SJSA1 (cell line): ENCODE data around the gene CTU2. TPM values are rescaled to one million over a fixed set of nuclear protein-coding genes. Genes with fewer than 3 reads are reported as not detected.

Experiments
- DNase-seq, 2 experiments: peaks; one replicate each; pipeline ENCODE4 v3.0.0-alpha.2; 2015 to 2020; ENCODE audit warnings: low spot score in 2 of 2, low read depth in 1 of 2
- H3K27ac ChIP-seq: fragments of 250-450 bp; sonication (Bioruptor Pico); 2 replicates; pipeline ENCODE4 v1.5.1; 2020; ENCODE audit warnings: mild to moderate bottlenecking, moderate library complexity
- H3K27me3 ChIP-seq: fragments of 250-450 bp; sonication (Bioruptor Pico); replicated peaks from 2 replicates; pipeline ENCODE4 v1.5.1; 2020; ENCODE audit warnings: mild to moderate bottlenecking, moderate library complexity
- H3K36me3 ChIP-seq: fragments of 250-450 bp; sonication (Bioruptor Pico); 2 replicates; pipeline ENCODE4 v1.5.1; 2020; ENCODE audit warnings: mild to moderate bottlenecking
- H3K4me1 ChIP-seq: fragments of 250-450 bp; sonication (Bioruptor Pico); replicated peaks from 2 replicates; pipeline ENCODE4 v1.6.1; 2021; ENCODE audit warnings: mild to moderate bottlenecking
- H3K4me3 ChIP-seq: fragments of 250-450 bp; sonication (Bioruptor Pico); 2 replicates; pipeline ENCODE4 v1.5.1; 2020; ENCODE audit warnings: mild to moderate bottlenecking
- H3K9me3 ChIP-seq: fragments of 250-450 bp; sonication (Bioruptor Pico); replicated peaks from 2 replicates; pipeline ENCODE4 v1.5.1; 2020; ENCODE audit warnings: mild to moderate bottlenecking
- total RNA-seq: library from RNA; depleted of rRNA; stranded (reverse); fragments of >200 nt; shearing (Covaris generic); gene quantifications from 2 replicates; pipeline ENCODE4 v1.2.3, GENCODE V29; 2014

The CTU2 gene
- total RNA-seq, 1 experiment from 2014 or later = 17.9 TPM

GRCh38 chr16:88719267-88719932 lies 13.1 kb downstream of the CTU2 start:
- no peak for DNase-seq
- H3K27me3 ChIP-seq = no peaks in the 10 kb centered on the region
- no peaks in the 10 kb centered on the region for H3K9me3 ChIP-seq
- peaks cover 98% of the 10 kb centered on the region for H3K36me3 ChIP-seq
- no peak overlapping the region for H3K27ac ChIP-seq
- H3K4me1 ChIP-seq = no peaks in the 10 kb centered on the region
- no peak overlapping the region for H3K4me3 ChIP-seq

GRCh38 chr16:88719933-88720296 lies 13.6 kb downstream of the CTU2 start:
- H3K36me3 ChIP-seq = peaks cover 98% of the 10 kb centered on the region
- H3K4me1 ChIP-seq = no peaks in the 10 kb centered on the region
- H3K4me3 ChIP-seq = no peak overlapping the region
- H3K9me3 ChIP-seq = no peaks in the 10 kb centered on the region
- H3K27me3 ChIP-seq = no peaks in the 10 kb centered on the region
- no peak for DNase-seq
- no peak overlapping the region for H3K27ac ChIP-seq

GRCh38 chr16:88720396-88720970 lies 14.2 kb downstream of the CTU2 start:
- no peaks in the 10 kb centered on the region for H3K9me3 ChIP-seq
- no peak overlapping the region for H3K27ac ChIP-seq
- peaks cover 98% of the 10 kb centered on the region for H3K36me3 ChIP-seq
- H3K4me3 ChIP-seq = no peak overlapping the region
- H3K4me1 ChIP-seq = no peaks in the 10 kb centered on the region
- DNase-seq = no peak
- H3K27me3 ChIP-seq = no peaks in the 10 kb centered on the region

- no peak for DNase-seq
- Histone ChIP-seq H3K27me3 (no peaks in the 10 kb centered on the region), H3K4me3 (no peak overlapping the region), H3K9me3 (no peaks in the 10 kb centered on the region), H3K27ac (no peak overlapping the region), H3K36me3 (peaks cover 98% of the 10 kb centered on the region), H3K4me1 (no peaks in the 10 kb centered on the region)
Measured at GRCh38 chr16:88721236-88721635, 14.9 kb downstream of the CTU2 start.

GRCh38 chr16:88721815-88722755 lies 15.8 kb downstream of the CTU2 start:
- Histone ChIP-seq H3K9me3 (no peaks in the 10 kb centered on the region), H3K4me3 (no peak overlapping the region), H3K36me3 (peaks cover 98% of the 10 kb centered on the region), H3K4me1 (no peaks in the 10 kb centered on the region), H3K27me3 (no peaks in the 10 kb centered on the region), H3K27ac (no peak overlapping the region)
- DNase-seq = no peak

- H3K36me3 ChIP-seq = peaks cover 98% of the 10 kb centered on the region
Measured at GRCh38 chr16:88722784-88723506, 16.6 kb downstream of the CTU2 start.

GRCh38 chr16:88723507-88723887 lies 17.2 kb downstream of the CTU2 start:
- Histone ChIP-seq H3K27me3 (no peaks in the 10 kb centered on the region), H3K27ac (no peak overlapping the region), H3K4me3 (no peak overlapping the region), H3K36me3 (peaks cover 94% of the 10 kb centered on the region), H3K9me3 (no peaks in the 10 kb centered on the region), H3K4me1 (no peaks in the 10 kb centered on the region)
- no peak for DNase-seq

More at GRCh38 chr16:88722784-88723506, 16.6 kb downstream of the CTU2 start:
- Histone ChIP-seq H3K27ac (no peak overlapping the region), H3K27me3 (no peaks in the 10 kb centered on the region), H3K4me3 (no peak overlapping the region), H3K9me3 (no peaks in the 10 kb centered on the region), H3K4me1 (no peaks in the 10 kb centered on the region)
- DNase-seq = no peak

GRCh38 chr16:88723911-88724310 lies 17.6 kb downstream of the CTU2 start:
- no peaks in the 10 kb centered on the region for H3K27me3 ChIP-seq
- no peak overlapping the region for H3K27ac ChIP-seq
- H3K36me3 ChIP-seq = peaks cover 90% of the 10 kb centered on the region
- H3K9me3 ChIP-seq = no peaks in the 10 kb centered on the region
- no peak for DNase-seq
- no peaks in the 10 kb centered on the region for H3K4me1 ChIP-seq
- no peak overlapping the region for H3K4me3 ChIP-seq

GRCh38 chr16:88724855-88725555 lies 18.7 kb downstream of the CTU2 start:
- H3K36me3 ChIP-seq = peaks cover 82% of the 10 kb centered on the region
- H3K27me3 ChIP-seq = no peaks in the 10 kb centered on the region
- H3K4me1 ChIP-seq = no peaks in the 10 kb centered on the region
- DNase-seq = no peak
- no peak overlapping the region for H3K27ac ChIP-seq
- H3K9me3 ChIP-seq = no peaks in the 10 kb centered on the region
- no peak overlapping the region for H3K4me3 ChIP-seq

GRCh38 chr16:88725609-88726407 lies 19.5 kb downstream of the CTU2 start:
- H3K27me3 ChIP-seq = no peaks in the 10 kb centered on the region
- H3K9me3 ChIP-seq = no peaks in the 10 kb centered on the region
- peaks cover 84% of the 10 kb centered on the region for H3K36me3 ChIP-seq
- no peaks in the 10 kb centered on the region for H3K4me1 ChIP-seq
- DNase-seq = no peak
- H3K27ac ChIP-seq = no peak overlapping the region
- no peak overlapping the region for H3K4me3 ChIP-seq

- DNase-seq = no peak
- Histone ChIP-seq H3K36me3 (peaks cover 84% of the 10 kb centered on the region), H3K4me1 (no peaks in the 10 kb centered on the region)
Measured at GRCh38 chr16:88726408-88726749, 20.1 kb downstream of the CTU2 start.

GRCh38 chr16:88726981-88727380 lies 20.7 kb downstream of the CTU2 start:
- H3K9me3 ChIP-seq = no peaks in the 10 kb centered on the region
- no peak overlapping the region for H3K27ac ChIP-seq
- no peak for DNase-seq
- H3K36me3 ChIP-seq = peaks cover 82% of the 10 kb centered on the region
- H3K4me1 ChIP-seq = no peaks in the 10 kb centered on the region
- H3K4me3 ChIP-seq = no peak overlapping the region
- no peaks in the 10 kb centered on the region for H3K27me3 ChIP-seq

More at GRCh38 chr16:88726408-88726749, 20.1 kb downstream of the CTU2 start:
- Histone ChIP-seq H3K27ac (no peak overlapping the region), H3K9me3 (no peaks in the 10 kb centered on the region), H3K27me3 (no peaks in the 10 kb centered on the region), H3K4me3 (no peak overlapping the region)
